GM19193 (cell line): ENCODE measurements around the gene SEMA4D.

Source experiments
- POLR2A ChIP-seq: IDR thresholded peaks from 4 replicates; pipeline ENCODE4 v1.6.1; 2011; ENCODE audit not compliant: insufficient read depth, insufficient read length; ENCODE audit errors: extremely low read depth

The SEMA4D gene

GRCh38 chr9:89431930-89432725 is 65.8 kb downstream of the SEMA4D start:
- no peak for TF ChIP-seq POLR2A

- TF ChIP-seq POLR2A: no peak
Measured at GRCh38 chr9:89430995-89431394, 66.9 kb downstream of the SEMA4D start.

- no peak for TF ChIP-seq POLR2A
Measured at GRCh38 chr9:89428901-89429890, 68.7 kb downstream of the SEMA4D start.

- TF ChIP-seq POLR2A: no peak
Measured at GRCh38 chr9:89428222-89428761, 69.6 kb downstream of the SEMA4D start.

- TF ChIP-seq POLR2A: no peak
Measured at GRCh38 chr9:89427621-89428221, 70.2 kb downstream of the SEMA4D start.

GRCh38 chr9:89426384-89426961 is 71.4 kb downstream of the SEMA4D start:
- TF ChIP-seq POLR2A: peak; percentile 46

- TF ChIP-seq POLR2A: no peak
Measured at GRCh38 chr9:89425921-89426383, 72.0 kb downstream of the SEMA4D start.

- TF ChIP-seq POLR2A: no peak
Measured at GRCh38 chr9:89425024-89425805, 72.7 kb downstream of the SEMA4D start.

- no peak for TF ChIP-seq POLR2A
Measured at GRCh38 chr9:89422151-89422975, 75.5 kb downstream of the SEMA4D start.

GRCh38 chr9:89421595-89421994 is 76.3 kb downstream of the SEMA4D start:
- no peak for TF ChIP-seq POLR2A

GRCh38 chr9:89420397-89421178 is 77.3 kb downstream of the SEMA4D start:
- no peak for TF ChIP-seq POLR2A

GRCh38 chr9:89419978-89420394 is 77.9 kb downstream of the SEMA4D start:
- no peak for TF ChIP-seq POLR2A
